HG03097 (cell line): ENCODE results near the gene SLC4A4.
A peak's percentile ranks its signal among the peaks of the same experiment; 100 is the strongest.

Source experiments
- ATAC-seq: cut with Tn5 transposase; IDR thresholded peaks from one replicate; pipeline ENCODE4 v1.9.1; 2021; ENCODE audit not compliant: unreplicated experiment, low FRiP score

Gene SLC4A4

GRCh38 chr4:71338846-71339593 is at the start of gene SLC4A4:
TSS of gene SLC4A4 (plus strand) at chr4:71339020.
- peak; percentile 100 for ATAC-seq

DNA sequence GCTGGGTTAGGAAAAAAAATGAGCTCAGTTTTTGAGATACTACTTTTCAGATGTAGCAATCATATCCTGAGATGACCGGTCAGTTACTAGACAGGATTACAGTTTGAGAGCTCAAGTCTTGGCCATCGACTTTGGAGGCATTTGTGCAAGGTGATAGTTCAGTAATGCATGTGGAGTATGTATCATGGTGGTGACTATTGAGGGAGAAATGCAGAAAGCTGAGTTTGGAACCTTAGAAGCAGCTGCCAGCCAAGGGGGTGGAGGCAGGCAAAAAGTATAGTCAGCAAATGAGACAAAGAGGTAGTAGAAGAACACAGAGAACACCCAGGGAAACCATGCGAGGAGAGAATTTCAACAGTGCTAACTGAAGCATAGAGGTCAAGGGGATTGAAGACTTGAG is 48.7 kb upstream of the SLC4A4 start:
- ATAC-seq = no peak

GRCh38 chr4:71290476-71290875 is 48.3 kb upstream of the SLC4A4 start:
- no peak for ATAC-seq

GRCh38 chr4:71292228-71292627 is 46.6 kb upstream of the SLC4A4 start:
- no peak for ATAC-seq

DNA sequence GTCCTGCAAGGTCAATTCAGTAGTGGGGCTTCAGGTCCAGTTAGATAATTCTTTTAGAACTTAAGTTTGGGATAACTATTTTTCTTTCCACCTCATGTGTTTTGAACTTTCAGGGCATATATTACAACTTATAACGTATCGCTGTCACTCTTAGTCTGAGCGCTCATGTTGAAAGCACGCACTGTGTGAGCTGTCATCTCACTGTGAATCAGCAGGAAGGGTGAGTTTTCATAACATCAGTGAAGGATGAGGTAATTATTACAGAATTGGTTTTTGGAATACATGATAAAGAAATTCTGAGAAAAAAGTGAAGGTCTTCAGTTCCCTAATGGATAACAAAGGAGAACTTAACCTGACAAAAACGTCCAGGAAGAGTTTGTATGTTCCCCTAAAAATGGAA is 45.1 kb upstream of the SLC4A4 start:
- ATAC-seq = no peak

GRCh38 chr4:71294301-71294700 is 44.5 kb upstream of the SLC4A4 start:
- ATAC-seq = no peak

- ATAC-seq = no peak
Observed at GRCh38 chr4:71296945-71297344, 41.9 kb upstream of the SLC4A4 start.

DNA sequence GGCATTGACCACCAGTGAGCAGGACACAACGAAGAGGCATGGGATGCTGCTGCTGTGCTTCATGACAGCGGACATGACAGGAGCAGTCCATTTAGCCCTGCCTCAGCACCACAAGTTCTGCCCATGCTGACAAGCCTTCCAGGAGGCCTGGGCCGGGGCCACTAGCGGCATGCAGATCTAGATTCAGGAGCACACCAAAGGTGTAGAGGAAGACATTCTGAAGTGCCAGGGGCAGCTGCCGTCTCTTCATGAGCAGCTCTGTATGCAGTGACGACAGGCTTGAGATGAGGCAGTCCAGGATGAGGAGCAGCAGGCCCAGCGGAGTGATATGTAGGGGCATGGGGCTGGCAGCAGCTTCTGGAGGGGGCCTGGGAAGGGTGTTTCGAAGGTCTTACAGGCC is 38.5 kb upstream of the SLC4A4 start:
- ATAC-seq = no peak

DNA sequence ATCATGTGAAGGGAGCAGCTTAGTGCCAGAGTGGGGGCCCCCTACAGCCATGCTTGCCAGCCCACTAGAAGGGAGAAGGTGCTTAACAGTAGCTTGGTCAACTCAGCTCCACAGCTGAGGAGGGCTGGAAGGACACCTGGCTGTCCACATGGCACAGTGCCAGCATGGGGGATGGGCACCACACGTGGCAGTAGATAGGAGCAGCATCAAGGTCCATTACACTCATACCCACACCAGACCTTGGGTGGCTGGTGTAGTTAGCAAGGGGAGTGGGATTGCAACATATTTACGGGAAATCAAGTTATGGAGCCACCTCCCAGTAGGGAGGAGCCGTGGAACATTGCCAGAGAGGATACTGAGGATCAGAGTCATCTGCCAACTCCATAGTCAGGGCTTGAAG is 37.9 kb upstream of the SLC4A4 start:
- ATAC-seq = no peak

GRCh38 chr4:71303287-71303686 is 35.5 kb upstream of the SLC4A4 start:
- no peak for ATAC-seq

DNA sequence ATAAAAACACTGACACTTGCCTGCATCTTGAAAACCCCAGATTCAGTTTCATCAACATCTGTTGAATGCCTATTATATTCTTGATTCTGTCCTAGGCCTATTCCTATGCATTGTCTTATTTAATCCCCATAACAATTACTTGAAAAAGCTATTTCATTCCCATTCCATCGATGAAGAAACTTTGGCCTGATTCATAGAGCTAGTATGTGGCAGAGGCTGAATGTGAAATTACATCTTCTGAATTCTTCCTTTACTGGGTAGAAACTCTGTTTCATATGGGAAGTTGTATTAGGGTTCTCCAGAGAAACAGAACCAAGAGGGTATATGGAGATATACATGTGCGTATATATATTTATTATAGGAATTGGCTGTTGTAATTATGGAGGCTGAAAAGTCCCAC is 35.0 kb upstream of the SLC4A4 start:
- ATAC-seq = no peak

DNA sequence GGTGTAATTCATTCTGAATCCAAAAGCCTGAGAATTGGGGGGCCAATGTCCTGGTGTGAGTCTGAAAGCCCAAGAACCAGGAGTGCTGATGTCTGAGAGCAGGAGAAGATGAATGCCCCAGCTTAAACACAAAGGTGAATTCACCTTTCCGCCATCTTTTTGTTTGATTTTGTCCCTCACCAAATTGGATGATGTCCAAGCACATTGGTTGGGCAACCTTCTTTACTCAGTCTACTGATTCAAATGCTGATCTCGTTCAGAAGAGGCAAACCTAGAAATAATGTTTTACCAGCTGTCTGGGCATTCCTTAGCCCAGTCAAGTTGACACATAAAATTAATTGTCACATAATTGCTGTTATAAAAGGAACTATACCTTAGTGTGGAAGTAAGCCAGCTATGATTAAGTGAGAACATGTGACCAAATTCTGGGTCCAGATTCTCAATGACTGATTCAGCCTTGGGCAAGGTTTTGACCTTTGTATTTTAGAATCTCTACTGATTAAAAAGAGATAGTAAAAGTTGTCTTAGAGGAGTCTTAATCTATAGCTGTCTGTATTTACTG is 34.5 kb upstream of the SLC4A4 start:
- ATAC-seq = no peak

DNA sequence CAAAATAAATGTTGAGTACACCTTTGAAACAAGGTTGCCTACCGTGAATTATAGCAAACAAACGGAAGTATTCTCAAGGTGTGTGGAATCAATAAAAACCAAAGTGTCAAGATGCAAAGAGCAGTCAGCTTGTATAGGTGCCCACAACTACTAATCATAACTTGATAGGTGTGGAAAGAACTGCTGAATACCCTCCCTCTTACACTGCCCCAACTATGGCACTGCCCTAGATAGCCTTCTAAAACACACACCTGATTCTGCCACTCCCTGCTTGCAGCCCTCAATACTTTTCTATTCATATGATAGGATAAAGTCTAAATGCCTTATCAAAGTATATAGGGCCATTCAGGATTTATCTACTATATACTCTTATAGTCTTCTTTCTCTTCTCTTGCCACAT is 31.1 kb upstream of the SLC4A4 start:
- ATAC-seq = no peak

DNA sequence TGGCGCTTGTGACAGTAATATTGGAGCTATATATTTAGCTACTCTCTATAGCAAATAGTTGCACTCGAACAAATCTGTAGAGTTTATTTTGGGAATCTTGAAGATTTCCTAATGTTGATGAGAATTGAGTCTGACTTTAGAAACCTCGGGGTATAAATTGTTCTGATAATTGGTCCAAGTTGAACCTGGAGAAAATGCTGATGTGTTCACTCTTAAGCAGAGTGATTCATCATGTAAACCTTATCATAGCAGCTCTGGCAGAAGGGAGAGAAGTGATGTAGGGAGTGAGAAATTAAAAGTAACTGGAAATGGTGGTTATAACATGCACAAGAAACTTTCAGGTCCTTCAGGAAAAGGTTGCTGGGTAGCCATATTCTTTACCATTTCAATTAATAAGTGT is 16.4 kb upstream of the SLC4A4 start:
- no peak for ATAC-seq

GRCh38 chr4:71333368-71333767 is 5.5 kb upstream of the SLC4A4 start:
- ATAC-seq = no peak

DNA sequence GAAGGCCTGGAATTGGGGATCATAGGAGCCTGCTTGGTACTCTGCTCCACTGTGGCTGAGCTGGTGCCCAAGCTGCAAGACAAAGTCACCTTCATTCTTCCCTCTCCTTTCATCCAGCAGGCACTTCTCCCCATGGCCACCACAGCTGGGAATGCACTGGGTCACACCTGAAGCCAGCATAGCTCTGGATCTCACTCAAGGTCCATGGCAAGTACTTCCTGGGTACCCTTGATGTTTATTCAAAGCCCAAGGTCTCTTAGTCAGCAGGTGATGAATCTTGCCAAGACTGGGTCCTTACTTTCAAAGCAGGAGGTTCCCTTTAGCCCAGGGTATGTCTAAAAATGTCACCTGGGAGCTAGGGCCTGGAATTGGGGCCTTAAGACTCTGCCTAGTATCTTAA is 4.9 kb upstream of the SLC4A4 start:
- no peak for ATAC-seq

DNA sequence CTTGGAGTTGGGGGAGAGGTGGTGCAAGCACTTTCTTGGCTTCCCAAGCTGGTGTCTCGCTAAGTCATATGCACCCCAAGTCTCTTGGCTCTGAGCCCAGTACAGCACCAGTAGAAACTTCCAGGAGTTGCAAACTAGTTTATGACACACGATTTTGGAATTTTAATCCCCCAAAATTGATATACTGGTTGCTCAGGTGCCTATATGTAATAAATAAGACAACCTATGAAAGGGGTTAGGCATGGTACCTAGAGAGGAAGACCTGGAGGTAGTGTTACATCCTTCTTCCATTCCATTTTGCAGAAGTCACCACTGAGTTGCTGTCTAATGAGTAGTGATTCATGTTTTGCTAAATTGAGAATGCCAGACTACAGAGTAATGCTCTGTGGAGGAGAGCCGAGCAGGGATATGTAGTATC is 4.3 kb upstream of the SLC4A4 start:
- ATAC-seq = no peak

- ATAC-seq = no peak
Observed at GRCh38 chr4:71343670-71344466, 5.0 kb downstream of the SLC4A4 start.

DNA sequence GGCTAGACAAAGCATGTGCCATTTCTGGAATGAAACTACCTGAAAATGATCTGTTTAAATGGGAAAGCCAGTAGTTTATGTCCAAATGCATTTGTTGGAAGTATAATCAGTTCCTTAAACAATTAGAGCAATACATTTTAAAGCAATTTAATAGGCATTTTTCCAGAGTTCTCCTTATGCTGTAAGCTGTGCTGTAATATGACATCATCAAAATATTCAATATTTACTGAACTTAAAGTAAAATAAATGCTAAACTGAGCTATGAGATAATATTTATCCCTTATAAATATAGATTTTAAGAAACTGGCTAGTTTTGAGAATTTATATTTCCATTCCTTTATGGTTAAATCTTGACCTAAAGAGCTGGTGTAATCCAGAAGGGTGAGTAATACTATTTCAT is 7.9 kb downstream of the SLC4A4 start:
- ATAC-seq = no peak

GRCh38 chr4:71348586-71348985 is 9.8 kb downstream of the SLC4A4 start:
- ATAC-seq = no peak

GRCh38 chr4:71355045-71355444 is 16.2 kb downstream of the SLC4A4 start:
- no peak for ATAC-seq

DNA sequence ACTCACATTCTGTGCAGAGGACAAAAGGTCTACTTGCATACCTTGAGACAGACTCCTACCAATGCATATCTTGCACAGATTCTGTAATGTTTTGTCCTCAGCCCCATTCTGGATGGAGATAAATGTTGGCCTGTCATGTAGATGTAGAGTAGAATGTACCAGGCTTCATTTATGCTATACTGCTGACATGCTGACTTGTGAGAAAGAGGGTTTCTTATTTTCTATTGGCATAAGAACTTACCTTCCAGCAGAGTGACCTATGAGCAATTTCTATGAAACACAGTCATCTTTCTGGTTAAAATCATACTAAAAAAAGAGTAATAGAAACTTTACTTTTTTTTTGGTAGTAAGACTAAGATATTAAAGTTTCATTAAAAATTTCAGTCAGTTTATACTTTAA is 17.2 kb downstream of the SLC4A4 start:
- no peak for ATAC-seq
